ENCODE results near the gene POU3F2. TPM values are rescaled to one million over a fixed set of nuclear protein-coding genes. Genes with fewer than 3 reads are reported as not detected.

Gene POU3F2
- total and polyA plus RNA-seq, 5 donors from 2014 or later, result not detected

GRCh38 chr6:98838975-98839374 is 4.6 kb downstream of the POU3F2 start:
- Histone ChIP-seq H3K4me3 (ENCODE audit: low read depth, low read length) (no peak overlapping the region), H3K9me3 (ENCODE audit: control insufficient read depth in 2 of 2, low read length in 2 of 2) (no peaks in the 10 kb centered on the region), H3K27me3 (ENCODE audit: control insufficient read depth, insufficient read depth, low read length) (peaks cover 63% of the 10 kb centered on the region), H3K4me1 (ENCODE audit: control insufficient read depth, insufficient read depth, low read length, poor library complexity, severe bottlenecking) (peaks cover 14% of the 10 kb centered on the region), H3K27ac (ENCODE audit: insufficient read depth, low read length, poor library complexity, severe bottlenecking) (no peak overlapping the region), H3K36me3 (ENCODE audit: control insufficient read depth, insufficient read depth, low read length) (no peaks in the 10 kb centered on the region)
- H3K4me3 Mint-ChIP-seq, result no peak overlapping the region
- H3K4me1 Mint-ChIP-seq, result peaks cover 9 to 31% (median 21%) of the 10 kb centered on the region in 4 donors
- DNase-seq (no peak), ATAC-seq (ENCODE audit: low read depth in 2 of 2) (no peak)
- H3K9me3 Mint-ChIP-seq, result peaks cover 0 to 4% (median 0%) of the 10 kb centered on the region in 7 donors
- no peak overlapping the region for H3K27ac Mint-ChIP-seq
- peaks cover 90% of the 10 kb centered on the region for H3K27me3 Mint-ChIP-seq
- no peaks in the 10 kb centered on the region for H3K36me3 Mint-ChIP-seq

DNA sequence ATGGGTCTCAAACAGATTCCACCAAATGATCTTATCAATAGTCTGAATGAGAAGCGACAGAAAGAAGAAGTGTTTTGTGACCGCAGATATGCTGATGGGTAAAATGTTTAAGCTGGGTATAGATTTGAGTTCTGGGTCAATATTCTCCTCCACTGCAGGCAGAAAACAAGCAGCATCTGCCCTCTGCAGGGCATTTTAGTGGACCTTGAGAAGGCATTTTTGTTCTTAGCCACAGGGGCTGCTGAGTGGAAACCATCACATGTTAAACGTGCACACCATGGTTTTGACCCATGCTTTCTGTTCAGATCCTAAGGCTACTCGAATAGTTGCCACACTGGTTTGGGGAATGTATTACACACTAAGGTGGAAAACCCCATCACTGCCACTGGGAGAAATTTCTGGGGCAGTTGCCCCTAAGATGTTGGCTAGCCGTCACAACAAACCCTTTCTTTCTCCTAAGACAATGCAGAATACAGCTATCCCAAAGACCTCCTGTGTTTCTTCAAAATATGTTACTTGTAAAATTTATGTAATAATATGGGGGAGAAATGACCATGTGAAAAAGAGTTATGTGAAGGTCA is 5.5 kb downstream of the POU3F2 start:
- Mint-ChIP-seq H3K9me3 (peaks cover 0 to 4% (median 0%) of the 10 kb centered on the region in 7 donors), H3K27ac (no peak overlapping the region), H3K36me3 (no peaks in the 10 kb centered on the region), H3K4me1 (peaks cover 9 to 33% (median 29%) of the 10 kb centered on the region in 4 donors), H3K4me3 (no peak overlapping the region), H3K27me3 (peaks cover 91% of the 10 kb centered on the region)
- DNase-seq, result no peak
- no peak for ATAC-seq (ENCODE audit: low read depth in 2 of 2)
- Histone ChIP-seq H3K4me1 (ENCODE audit: control insufficient read depth, insufficient read depth, low read length, poor library complexity, severe bottlenecking) (peaks cover 18% of the 10 kb centered on the region), H3K9me3 (ENCODE audit: control insufficient read depth in 2 of 2, low read length in 2 of 2) (no peaks in the 10 kb centered on the region), H3K27me3 (ENCODE audit: control insufficient read depth, insufficient read depth, low read length) (peaks cover 66% of the 10 kb centered on the region), H3K27ac (ENCODE audit: insufficient read depth, low read length, poor library complexity, severe bottlenecking) (no peak overlapping the region), H3K36me3 (ENCODE audit: control insufficient read depth, insufficient read depth, low read length) (no peaks in the 10 kb centered on the region), H3K4me3 (ENCODE audit: low read depth, low read length) (no peak overlapping the region)

DNA sequence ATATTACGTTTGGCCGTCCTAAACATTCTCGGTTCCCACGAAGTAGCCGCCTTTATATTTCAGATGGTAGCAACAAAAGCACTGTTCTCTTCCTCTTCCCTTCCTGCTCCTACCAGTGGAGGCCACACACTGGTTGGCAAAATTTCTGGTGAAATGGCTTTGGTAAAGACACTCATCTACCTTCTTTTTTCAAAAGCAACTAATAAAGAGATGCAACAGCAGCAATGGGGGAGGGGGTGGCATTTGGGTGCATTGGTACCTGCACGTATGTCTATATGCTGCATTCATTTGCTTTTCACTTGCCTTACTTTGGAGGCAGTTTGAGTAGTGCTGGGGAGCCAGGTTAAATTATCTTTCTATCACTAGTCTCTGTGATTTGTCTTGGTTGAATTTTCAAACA is 6.0 kb downstream of the POU3F2 start:
- no peak for ATAC-seq (ENCODE audit: low read depth in 2 of 2)
- Histone ChIP-seq H3K27me3 (ENCODE audit: control insufficient read depth, insufficient read depth, low read length) (peaks cover 66% of the 10 kb centered on the region), H3K4me1 (ENCODE audit: control insufficient read depth, insufficient read depth, low read length, poor library complexity, severe bottlenecking) (peaks cover 21% of the 10 kb centered on the region), H3K4me3 (ENCODE audit: low read depth, low read length) (no peak overlapping the region), H3K36me3 (ENCODE audit: control insufficient read depth, insufficient read depth, low read length) (no peaks in the 10 kb centered on the region), H3K27ac (ENCODE audit: insufficient read depth, low read length, poor library complexity, severe bottlenecking) (no peak overlapping the region), H3K9me3 (ENCODE audit: control insufficient read depth in 2 of 2, low read length in 2 of 2) (no peaks in the 10 kb centered on the region)
- Mint-ChIP-seq H3K27ac (no peak overlapping the region), H3K36me3 (no peaks in the 10 kb centered on the region), H3K4me3 (no peak overlapping the region), H3K27me3 (peaks cover 94% of the 10 kb centered on the region), H3K4me1 (peaks cover 9 to 33% (median 30%) of the 10 kb centered on the region in 4 donors), H3K9me3 (peaks cover 0 to 4% (median 0%) of the 10 kb centered on the region in 7 donors)
- DNase-seq, result no peak

DNA sequence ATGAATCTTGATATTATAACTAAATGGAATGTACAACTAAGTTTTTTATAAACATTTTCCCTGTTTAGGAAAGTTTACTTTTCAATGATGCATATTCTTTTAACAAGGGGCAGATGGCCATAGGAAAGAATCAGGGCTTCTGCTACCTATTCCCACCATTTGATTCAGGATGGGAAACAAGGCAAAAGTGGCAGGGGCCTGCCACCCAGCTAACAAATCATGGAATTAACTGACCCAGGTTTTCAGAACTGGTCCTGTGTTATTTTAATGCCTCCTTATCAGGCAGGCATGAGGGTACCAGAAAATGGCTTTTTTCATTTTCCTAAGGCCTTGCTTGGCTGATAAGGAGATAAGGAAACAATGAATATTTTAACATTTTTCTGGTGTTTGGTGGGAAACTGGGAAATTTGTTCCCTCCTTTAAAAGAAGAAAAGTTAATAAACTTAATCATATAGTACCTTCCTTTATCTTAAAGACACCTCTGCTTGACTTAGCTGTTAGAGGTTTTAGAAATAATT is 6.7 kb downstream of the POU3F2 start:
- DNase-seq (no peak), ATAC-seq (ENCODE audit: low read depth in 2 of 2) (no peak)
- peaks cover 19% of the 10 kb centered on the region for H3K4me1 ChIP-seq (ENCODE audit: control insufficient read depth, insufficient read depth, low read length, poor library complexity, severe bottlenecking)
- peaks cover 65% of the 10 kb centered on the region for H3K27me3 ChIP-seq (ENCODE audit: control insufficient read depth, insufficient read depth, low read length)
- no peaks in the 10 kb centered on the region for H3K36me3 ChIP-seq (ENCODE audit: control insufficient read depth, insufficient read depth, low read length)
- no peak overlapping the region for H3K27ac Mint-ChIP-seq
- H3K9me3 Mint-ChIP-seq, result peaks cover 0 to 4% (median 0%) of the 10 kb centered on the region in 7 donors
- no peaks in the 10 kb centered on the region for H3K36me3 Mint-ChIP-seq
- no peak overlapping the region for H3K4me3 ChIP-seq (ENCODE audit: low read depth, low read length)
- H3K27ac ChIP-seq (ENCODE audit: insufficient read depth, low read length, poor library complexity, severe bottlenecking), result no peak overlapping the region
- no peak overlapping the region for H3K4me3 Mint-ChIP-seq
- peaks cover 4 to 36% (median 29%) of the 10 kb centered on the region in 4 donors for H3K4me1 Mint-ChIP-seq
- peaks cover 95% of the 10 kb centered on the region for H3K27me3 Mint-ChIP-seq
- H3K9me3 ChIP-seq (ENCODE audit: control insufficient read depth in 2 of 2, low read length in 2 of 2), result no peaks in the 10 kb centered on the region

DNA sequence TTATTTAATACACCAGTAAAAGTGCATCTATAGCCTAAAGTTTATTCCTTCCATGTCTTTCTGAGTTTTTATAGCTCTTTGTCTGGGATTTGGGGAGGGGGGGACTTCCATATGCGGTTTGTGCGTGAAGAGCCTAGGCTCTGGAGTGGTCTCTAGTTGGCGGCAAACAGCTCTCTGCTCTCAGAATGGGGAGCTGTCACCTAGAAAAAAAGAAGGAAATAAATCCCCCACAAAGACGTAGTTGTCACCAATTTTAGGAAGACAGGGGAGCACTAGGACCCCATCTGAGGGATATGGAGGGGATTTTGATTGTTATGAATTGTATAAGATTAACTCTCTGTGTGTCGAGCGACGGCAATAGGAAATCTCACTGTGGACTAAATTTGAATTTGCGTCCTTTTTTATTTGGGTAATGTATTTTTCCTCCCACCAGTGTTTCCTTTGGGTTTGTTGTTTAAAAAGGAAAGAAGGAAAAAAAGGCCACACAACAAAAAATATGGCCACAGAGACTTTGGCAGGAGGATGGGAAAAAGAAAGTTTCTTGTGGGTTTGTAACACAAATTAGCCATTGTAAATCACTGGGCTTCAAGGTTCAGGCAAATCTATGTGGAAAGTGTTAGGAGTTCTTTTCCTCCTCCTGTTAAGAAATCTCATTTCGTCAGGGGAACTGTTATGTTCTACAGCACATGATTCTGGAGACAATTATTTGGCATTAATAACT is 7.4 kb downstream of the POU3F2 start:
- DNase-seq (no peak), ATAC-seq (ENCODE audit: low read depth in 2 of 2) (no peak)
- peaks cover 0 to 31% (median 23%) of the 10 kb centered on the region in 4 donors for H3K4me1 Mint-ChIP-seq
- Histone ChIP-seq H3K27me3 (ENCODE audit: control insufficient read depth, insufficient read depth, low read length) (peaks cover 66% of the 10 kb centered on the region), H3K9me3 (ENCODE audit: control insufficient read depth in 2 of 2, low read length in 2 of 2) (no peaks in the 10 kb centered on the region), H3K4me1 (ENCODE audit: control insufficient read depth, insufficient read depth, low read length, poor library complexity, severe bottlenecking) (peaks cover 16% of the 10 kb centered on the region), H3K4me3 (ENCODE audit: low read depth, low read length) (no peak overlapping the region), H3K27ac (ENCODE audit: insufficient read depth, low read length, poor library complexity, severe bottlenecking) (no peak overlapping the region), H3K36me3 (ENCODE audit: control insufficient read depth, insufficient read depth, low read length) (no peaks in the 10 kb centered on the region)
- H3K4me3 Mint-ChIP-seq, result no peak overlapping the region
- H3K36me3 Mint-ChIP-seq, result no peaks in the 10 kb centered on the region
- peaks cover 0 to 4% (median 0%) of the 10 kb centered on the region in 7 donors for H3K9me3 Mint-ChIP-seq
- H3K27me3 Mint-ChIP-seq, result peaks cover 95% of the 10 kb centered on the region
- peak overlapping the region in 1 of 3 donors; percentile 63 for H3K27ac Mint-ChIP-seq

DNA sequence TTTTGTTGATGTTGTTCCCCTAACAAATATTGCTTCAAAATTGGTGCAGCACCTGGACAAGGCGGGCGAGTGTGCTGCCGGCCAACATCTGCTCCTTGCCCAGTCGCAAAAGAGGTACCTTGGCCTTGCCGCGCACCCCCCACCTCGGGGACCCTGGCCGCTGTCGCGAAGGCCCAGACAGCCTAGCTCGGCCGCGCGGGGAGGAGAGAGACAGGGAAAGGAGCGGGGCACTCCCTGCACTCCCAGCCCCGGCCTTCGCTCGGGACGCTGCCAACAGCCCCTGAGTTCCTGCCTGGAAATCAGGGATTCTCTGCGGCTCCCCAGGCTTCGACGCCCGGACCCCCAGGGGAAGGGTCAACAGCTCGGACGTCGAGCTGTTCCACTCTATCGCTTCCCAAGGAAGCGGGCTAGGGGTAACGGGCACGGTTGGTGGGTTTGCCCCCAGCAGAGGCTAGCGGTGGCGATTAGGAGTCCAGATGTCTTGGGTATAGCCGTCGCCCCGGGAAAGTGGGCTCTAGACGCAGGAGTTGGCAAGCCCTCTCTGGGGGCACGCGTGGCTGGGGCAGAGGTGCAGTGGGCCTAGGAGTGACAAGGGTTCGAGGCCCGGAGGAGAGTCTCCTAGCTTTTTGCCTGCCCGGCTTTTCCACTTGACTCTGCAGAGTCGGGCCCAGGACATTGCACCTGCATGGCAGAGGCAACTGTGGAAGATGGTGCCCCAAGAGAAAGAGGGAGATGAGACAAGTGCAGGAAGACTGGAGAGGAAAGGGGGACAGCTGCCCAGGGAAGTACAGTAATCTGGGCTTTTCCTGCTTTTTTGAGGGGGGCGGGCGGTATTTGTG is 8.2 kb downstream of the POU3F2 start:
- Histone ChIP-seq H3K27me3 (ENCODE audit: control insufficient read depth, insufficient read depth, low read length) (peaks cover 66% of the 10 kb centered on the region), H3K4me3 (ENCODE audit: low read depth, low read length) (no peak overlapping the region), H3K27ac (ENCODE audit: insufficient read depth, low read length, poor library complexity, severe bottlenecking) (no peak overlapping the region), H3K9me3 (ENCODE audit: control insufficient read depth in 2 of 2, low read length in 2 of 2) (no peaks in the 10 kb centered on the region), H3K4me1 (ENCODE audit: control insufficient read depth, insufficient read depth, low read length, poor library complexity, severe bottlenecking) (peaks cover 17% of the 10 kb centered on the region), H3K36me3 (ENCODE audit: control insufficient read depth, insufficient read depth, low read length) (no peaks in the 10 kb centered on the region)
- peaks cover 0 to 36% (median 20%) of the 10 kb centered on the region in 4 donors for H3K4me1 Mint-ChIP-seq
- H3K9me3 Mint-ChIP-seq, result peaks cover 0 to 2% (median 0%) of the 10 kb centered on the region in 7 donors
- H3K4me3 Mint-ChIP-seq, result peak overlapping the region in 1 of 4 donors; percentile 45
- ATAC-seq (ENCODE audit: low read depth in 2 of 2), result no peak
- peaks cover 95% of the 10 kb centered on the region for H3K27me3 Mint-ChIP-seq
- H3K36me3 Mint-ChIP-seq, result no peaks in the 10 kb centered on the region
- H3K27ac Mint-ChIP-seq, result no peak overlapping the region
- no peak for DNase-seq

Measured in CD4-positive, CD25-positive, alpha-beta regulatory T cell (primary cell).